GM23338 (cell line): ENCODE data around the gene AQP12B. TPM values are rescaled to one million over a fixed set of nuclear protein-coding genes. Genes with fewer than 3 reads are reported as not detected.

Experiments used
- ATAC-seq: fragments of 200-7000 bp; cut with Tn5 transposase; 3 replicates; pipeline ENCODE4 v1.9.1; 2020
- DNase-seq: peaks from one replicate; pipeline ENCODE4 v3.0.0-alpha.2; 2015; ENCODE audit warnings: low spot score
- H2AFZ ChIP-seq: fragments of 200-600 bp; sonication (generic); 2 replicates; pipeline ENCODE4 v1.8.0; 2016; ENCODE audit warnings: antibody characterized with exemption, mild to moderate bottlenecking, moderate library complexity
- H3F3A ChIP-seq: fragments of 200-600 bp; sonication (generic); replicated peaks from 2 replicates; pipeline ENCODE4 v1.8.0; 2017; ENCODE audit warnings: antibody characterized with exemption, mixed run types, low read depth
- H3K27ac ChIP-seq: fragments of 200-600 bp; sonication (generic); 2 replicates; pipeline ENCODE4 v1.6.1; 2016; ENCODE audit warnings: low read depth
- H3K27me3 ChIP-seq: fragments of 200-600 bp; sonication (generic); 2 replicates; pipeline ENCODE4 v1.8.0; 2016; ENCODE audit warnings: mild to moderate bottlenecking, mixed run types, moderate library complexity; ENCODE audit not compliant: insufficient read depth
- H3K36me3 ChIP-seq: fragments of 200-600 bp; sonication (generic); 2 replicates; pipeline ENCODE4 v1.8.0; 2016; ENCODE audit warnings: mild to moderate bottlenecking; ENCODE audit not compliant: insufficient read depth
- H3K4me1 ChIP-seq: fragments of 200-600 bp; sonication (generic); 2 replicates; pipeline ENCODE4 v1.8.0; 2016; ENCODE audit warnings: mild to moderate bottlenecking, moderate library complexity; ENCODE audit not compliant: insufficient read depth
- H3K4me2 ChIP-seq: fragments of 200-600 bp; sonication (generic); 2 replicates; pipeline ENCODE4 v1.7.1; 2017; ENCODE audit warnings: mixed run types
- H3K4me3 ChIP-seq: fragments of 200-600 bp; sonication (generic); 2 replicates; pipeline ENCODE4 v1.6.1; 2016; ENCODE audit warnings: mixed run types
- H3K79me2 ChIP-seq: fragments of 200-600 bp; sonication (generic); replicated peaks from 2 replicates; pipeline ENCODE4 v1.8.0; 2017; ENCODE audit warnings: mild to moderate bottlenecking; ENCODE audit not compliant: insufficient read depth
- H3K9me2 ChIP-seq: fragments of 200-600 bp; sonication (generic); 2 replicates; pipeline ENCODE4 v1.8.0; 2017; ENCODE audit not compliant: insufficient read depth
- H4K20me1 ChIP-seq: fragments of 200-600 bp; sonication (generic); replicated peaks from 2 replicates; pipeline ENCODE4 v1.8.0; 2017; ENCODE audit warnings: mild to moderate bottlenecking; ENCODE audit not compliant: insufficient read depth
- H3K27ac Mint-ChIP-seq: 2 replicates; pipeline ENCODE4 v1.8.0; 2020; ENCODE audit warnings: inconsistent platforms, mild to moderate bottlenecking, moderate library complexity, mixed read lengths
- H3K27me3 Mint-ChIP-seq: 3 replicates; pipeline ENCODE4 v1.8.0; 2022; ENCODE audit warnings: low read depth, mild to moderate bottlenecking, moderate library complexity, mixed read lengths, inconsistent platforms; ENCODE audit not compliant: insufficient read depth, poor library complexity
- H3K36me3 Mint-ChIP-seq: 3 replicates; pipeline ENCODE4 v1.8.0; 2021; ENCODE audit warnings: low read depth, mild to moderate bottlenecking, inconsistent platforms, moderate library complexity, mixed read lengths
- H3K4me1 Mint-ChIP-seq: 3 replicates; pipeline ENCODE4 v1.8.0; 2020; ENCODE audit warnings: mild to moderate bottlenecking, inconsistent platforms, mixed read lengths
- H3K4me3 Mint-ChIP-seq: 3 replicates; pipeline ENCODE4 v1.8.0; 2021; ENCODE audit warnings: moderate library complexity, mild to moderate bottlenecking, inconsistent platforms, mixed read lengths
- H3K9me3 Mint-ChIP-seq: 3 replicates; pipeline ENCODE4 v1.8.0; 2020; ENCODE audit warnings: moderate library complexity, mild to moderate bottlenecking, inconsistent platforms, mixed read lengths
- EZH2 ChIP-seq: fragments of 200-600 bp; sonication (generic); IDR thresholded peaks from one replicate; pipeline ENCODE4 v1.8.0; 2017; ENCODE audit warnings: antibody characterized with exemption, mild to moderate bottlenecking, low read depth; ENCODE audit not compliant: unreplicated experiment
- EZH2phosphoT487 ChIP-seq: fragments of 200-600 bp; sonication (generic); IDR thresholded peaks from one replicate; pipeline ENCODE4 v1.8.1; 2018; ENCODE audit warnings: antibody characterized with exemption; ENCODE audit not compliant: unreplicated experiment
- polyA plus RNA-seq: library from polyadenylated mRNA; unstranded; fragments of >200 nt; fragmentation: Nextera tagmentation; extraction: Ambion mirVana; gene quantifications from 2 replicates; pipeline ENCODE4 v1.2.1, GENCODE V29; 2016
- total RNA-seq: library from RNA; depleted of rRNA; stranded (reverse); fragments of >200 nt; shearing (Covaris generic); gene quantifications from 2 replicates; pipeline ENCODE4 v1.2.3, GENCODE V29; 2014
- TF ChIP-seq, protein P1 (sequence below): fragments of 250-450 bp; sonication (Bioruptor Pico); IDR thresholded peaks from 2 replicates; pipeline ENCODE4 v1.5.0; 2020; ENCODE audit warnings: mild to moderate bottlenecking, moderate library complexity
- TF ChIP-seq, protein P2 (sequence below): IDR thresholded peaks from one replicate; pipeline ENCODE4 v1.6.1; 2018; ENCODE audit warnings: antibody characterized with exemption; ENCODE audit not compliant: unreplicated experiment

The AQP12B gene
- total and polyA plus RNA-seq, 2 experiments from 2014 or later: not detected

DNA sequence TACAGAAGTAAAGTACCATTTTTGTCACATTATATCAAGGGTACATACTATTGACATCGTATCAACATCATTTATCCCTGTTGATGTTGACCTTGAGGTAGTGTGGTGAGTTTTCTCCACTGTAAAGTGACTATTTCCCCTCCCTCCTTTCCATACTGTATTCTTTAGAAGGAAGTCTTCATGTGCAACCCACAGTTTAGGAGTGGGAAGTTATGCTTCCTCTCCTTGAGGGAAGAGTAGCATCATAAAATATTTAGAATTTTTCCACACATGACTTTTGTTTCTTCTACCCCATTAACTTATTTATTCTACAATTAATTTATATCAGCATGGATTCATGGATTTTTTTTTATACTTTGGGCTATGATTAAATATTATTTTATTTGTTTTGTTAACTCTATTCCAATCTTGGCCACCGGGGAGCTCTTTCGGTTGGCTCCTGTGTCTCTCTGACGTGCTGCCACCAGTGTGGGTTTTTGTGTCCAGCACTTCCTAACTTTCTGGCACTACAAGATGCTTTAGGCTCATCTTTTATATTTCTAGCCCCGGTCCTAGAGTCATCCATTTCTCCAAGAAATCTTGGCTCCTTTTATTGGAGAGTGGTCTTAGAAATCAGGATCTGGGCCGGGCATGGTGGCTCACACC is 19.0 kb downstream of the AQP12B start:
- H3K4me1 ChIP-seq: no peaks in the 10 kb centered on the region
- no peaks in the 10 kb centered on the region for H3K27me3 ChIP-seq
- no peak overlapping the region for H2AFZ ChIP-seq
- no peak overlapping the region for H3K4me3 ChIP-seq
- no peak overlapping the region for H3K27ac ChIP-seq
- H3K9me2 ChIP-seq: 0 out of 2 replicates have a peak, but pooled peaks cover 2% of the 10 kb centered on the region
- H4K20me1 ChIP-seq: no peaks in the 10 kb centered on the region
- H3K79me2 ChIP-seq: no peaks in the 10 kb centered on the region
- H3K36me3 Mint-ChIP-seq: no peaks in the 10 kb centered on the region
- H3K4me1 Mint-ChIP-seq: no peaks in the 10 kb centered on the region
- no peak overlapping the region for H3K4me3 Mint-ChIP-seq
- DNase-seq: no peak
- no peak for TF ChIP-seq EZH2
- TF ChIP-seq, protein P1, sequence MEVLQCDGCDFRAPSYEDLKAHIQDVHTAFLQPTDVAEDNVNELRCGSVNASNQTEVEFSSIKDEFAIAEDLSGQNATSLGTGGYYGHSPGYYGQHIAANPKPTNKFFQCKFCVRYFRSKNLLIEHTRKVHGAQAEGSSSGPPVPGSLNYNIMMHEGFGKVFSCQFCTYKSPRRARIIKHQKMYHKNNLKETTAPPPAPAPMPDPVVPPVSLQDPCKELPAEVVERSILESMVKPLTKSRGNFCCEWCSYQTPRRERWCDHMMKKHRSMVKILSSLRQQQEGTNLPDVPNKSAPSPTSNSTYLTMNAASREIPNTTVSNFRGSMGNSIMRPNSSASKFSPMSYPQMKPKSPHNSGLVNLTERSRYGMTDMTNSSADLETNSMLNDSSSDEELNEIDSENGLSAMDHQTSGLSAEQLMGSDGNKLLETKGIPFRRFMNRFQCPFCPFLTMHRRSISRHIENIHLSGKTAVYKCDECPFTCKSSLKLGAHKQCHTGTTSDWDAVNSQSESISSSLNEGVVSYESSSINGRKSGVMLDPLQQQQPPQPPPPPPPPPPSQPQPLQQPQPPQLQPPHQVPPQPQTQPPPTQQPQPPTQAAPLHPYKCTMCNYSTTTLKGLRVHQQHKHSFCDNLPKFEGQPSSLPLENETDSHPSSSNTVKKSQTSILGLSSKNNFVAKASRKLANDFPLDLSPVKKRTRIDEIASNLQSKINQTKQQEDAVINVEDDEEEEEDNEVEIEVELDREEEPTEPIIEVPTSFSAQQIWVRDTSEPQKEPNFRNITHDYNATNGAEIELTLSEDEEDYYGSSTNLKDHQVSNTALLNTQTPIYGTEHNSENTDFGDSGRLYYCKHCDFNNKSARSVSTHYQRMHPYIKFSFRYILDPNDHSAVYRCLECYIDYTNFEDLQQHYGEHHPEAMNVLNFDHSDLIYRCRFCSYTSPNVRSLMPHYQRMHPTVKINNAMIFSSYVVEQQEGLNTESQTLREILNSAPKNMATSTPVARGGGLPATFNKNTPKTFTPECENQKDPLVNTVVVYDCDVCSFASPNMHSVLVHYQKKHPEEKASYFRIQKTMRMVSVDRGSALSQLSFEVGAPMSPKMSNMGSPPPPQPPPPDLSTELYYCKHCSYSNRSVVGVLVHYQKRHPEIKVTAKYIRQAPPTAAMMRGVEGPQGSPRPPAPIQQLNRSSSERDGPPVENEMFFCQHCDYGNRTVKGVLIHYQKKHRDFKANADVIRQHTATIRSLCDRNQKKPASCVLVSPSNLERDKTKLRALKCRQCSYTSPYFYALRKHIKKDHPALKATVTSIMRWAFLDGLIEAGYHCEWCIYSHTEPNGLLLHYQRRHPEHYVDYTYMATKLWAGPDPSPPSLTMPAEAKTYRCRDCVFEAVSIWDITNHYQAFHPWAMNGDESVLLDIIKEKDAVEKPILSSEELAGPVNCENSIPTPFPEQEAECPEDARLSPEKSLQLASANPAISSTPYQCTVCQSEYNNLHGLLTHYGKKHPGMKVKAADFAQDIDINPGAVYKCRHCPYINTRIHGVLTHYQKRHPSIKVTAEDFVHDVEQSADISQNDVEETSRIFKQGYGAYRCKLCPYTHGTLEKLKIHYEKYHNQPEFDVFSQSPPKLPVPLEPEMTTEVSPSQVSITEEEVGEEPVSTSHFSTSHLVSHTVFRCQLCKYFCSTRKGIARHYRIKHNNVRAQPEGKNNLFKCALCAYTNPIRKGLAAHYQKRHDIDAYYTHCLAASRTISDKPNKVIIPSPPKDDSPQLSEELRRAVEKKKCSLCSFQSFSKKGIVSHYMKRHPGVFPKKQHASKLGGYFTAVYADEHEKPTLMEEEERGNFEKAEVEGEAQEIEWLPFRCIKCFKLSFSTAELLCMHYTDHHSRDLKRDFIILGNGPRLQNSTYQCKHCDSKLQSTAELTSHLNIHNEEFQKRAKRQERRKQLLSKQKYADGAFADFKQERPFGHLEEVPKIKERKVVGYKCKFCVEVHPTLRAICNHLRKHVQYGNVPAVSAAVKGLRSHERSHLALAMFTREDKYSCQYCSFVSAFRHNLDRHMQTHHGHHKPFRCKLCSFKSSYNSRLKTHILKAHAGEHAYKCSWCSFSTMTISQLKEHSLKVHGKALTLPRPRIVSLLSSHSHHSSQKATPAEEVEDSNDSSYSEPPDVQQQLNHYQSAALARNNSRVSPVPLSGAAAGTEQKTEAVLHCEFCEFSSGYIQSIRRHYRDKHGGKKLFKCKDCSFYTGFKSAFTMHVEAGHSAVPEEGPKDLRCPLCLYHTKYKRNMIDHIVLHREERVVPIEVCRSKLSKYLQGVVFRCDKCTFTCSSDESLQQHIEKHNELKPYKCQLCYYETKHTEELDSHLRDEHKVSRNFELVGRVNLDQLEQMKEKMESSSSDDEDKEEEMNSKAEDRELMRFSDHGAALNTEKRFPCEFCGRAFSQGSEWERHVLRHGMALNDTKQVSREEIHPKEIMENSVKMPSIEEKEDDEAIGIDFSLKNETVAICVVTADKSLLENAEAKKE (CRISPR knock-in tag): no peak
- TF ChIP-seq, protein P2, sequence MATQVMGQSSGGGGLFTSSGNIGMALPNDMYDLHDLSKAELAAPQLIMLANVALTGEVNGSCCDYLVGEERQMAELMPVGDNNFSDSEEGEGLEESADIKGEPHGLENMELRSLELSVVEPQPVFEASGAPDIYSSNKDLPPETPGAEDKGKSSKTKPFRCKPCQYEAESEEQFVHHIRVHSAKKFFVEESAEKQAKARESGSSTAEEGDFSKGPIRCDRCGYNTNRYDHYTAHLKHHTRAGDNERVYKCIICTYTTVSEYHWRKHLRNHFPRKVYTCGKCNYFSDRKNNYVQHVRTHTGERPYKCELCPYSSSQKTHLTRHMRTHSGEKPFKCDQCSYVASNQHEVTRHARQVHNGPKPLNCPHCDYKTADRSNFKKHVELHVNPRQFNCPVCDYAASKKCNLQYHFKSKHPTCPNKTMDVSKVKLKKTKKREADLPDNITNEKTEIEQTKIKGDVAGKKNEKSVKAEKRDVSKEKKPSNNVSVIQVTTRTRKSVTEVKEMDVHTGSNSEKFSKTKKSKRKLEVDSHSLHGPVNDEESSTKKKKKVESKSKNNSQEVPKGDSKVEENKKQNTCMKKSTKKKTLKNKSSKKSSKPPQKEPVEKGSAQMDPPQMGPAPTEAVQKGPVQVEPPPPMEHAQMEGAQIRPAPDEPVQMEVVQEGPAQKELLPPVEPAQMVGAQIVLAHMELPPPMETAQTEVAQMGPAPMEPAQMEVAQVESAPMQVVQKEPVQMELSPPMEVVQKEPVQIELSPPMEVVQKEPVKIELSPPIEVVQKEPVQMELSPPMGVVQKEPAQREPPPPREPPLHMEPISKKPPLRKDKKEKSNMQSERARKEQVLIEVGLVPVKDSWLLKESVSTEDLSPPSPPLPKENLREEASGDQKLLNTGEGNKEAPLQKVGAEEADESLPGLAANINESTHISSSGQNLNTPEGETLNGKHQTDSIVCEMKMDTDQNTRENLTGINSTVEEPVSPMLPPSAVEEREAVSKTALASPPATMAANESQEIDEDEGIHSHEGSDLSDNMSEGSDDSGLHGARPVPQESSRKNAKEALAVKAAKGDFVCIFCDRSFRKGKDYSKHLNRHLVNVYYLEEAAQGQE: no peak
- no peak for TF ChIP-seq EZH2phosphoT487
- H3K4me2 ChIP-seq: no peak overlapping the region
- H3K27ac Mint-ChIP-seq: no peak overlapping the region
- peaks cover 2% of the 10 kb centered on the region for H3K27me3 Mint-ChIP-seq
- no peaks in the 10 kb centered on the region for H3K36me3 ChIP-seq
- no peak for ATAC-seq
- H3F3A ChIP-seq: no peaks in the 10 kb centered on the region
- H3K9me3 Mint-ChIP-seq: no peaks in the 10 kb centered on the region; the same call in 2 of the 3 replicates
